DND-41 (cell line): Measurements from ENCODE around the gene ARHGAP45.

Experiments
- CTCF ChIP-seq: IDR thresholded peaks from 2 replicates; pipeline ENCODE4 v1.5.1; 2012; ENCODE audit warnings: borderline replicate concordance, low read length, moderate library complexity, mild to moderate bottlenecking; ENCODE audit not compliant: poor library complexity, severe bottlenecking; ENCODE audit errors: extremely low read depth
- EZH2 ChIP-seq: IDR thresholded peaks from 3 replicates; pipeline ENCODE4 v1.6.1; 2012; ENCODE audit warnings: borderline replicate concordance, low read depth, mild to moderate bottlenecking, moderate library complexity, low read length, inconsistent platforms; ENCODE audit not compliant: severe bottlenecking

- TF ChIP-seq CTCF, result no peak
- no peak for TF ChIP-seq EZH2
Observed at GRCh38 chr19:1107661-1108261, 40.8 kb downstream of the ARHGAP45 start.
